Stimulated activated memory B cell treated with anti-CD40 and anti-IgM and Interleukin-4, amounts not matched to agents 10 μg/mL and 1 μg/mL and 100 μg/mL, for 72 hours (primary cell): ENCODE data around the gene PPAT.

Experiments used
- ATAC-seq: fragments of 150-1000 bp; cut with Tn5 transposase; 2 replicates; pipeline ENCODE4 v1.10.0; 2021
- H3K27ac Mint-ChIP-seq: one replicate; pipeline ENCODE4 v1.8.0; 2022; ENCODE audit warnings: mild to moderate bottlenecking, mixed read lengths
- H3K27me3 Mint-ChIP-seq: one replicate; pipeline ENCODE4 v1.8.0; 2022; ENCODE audit warnings: mixed read lengths
- H3K36me3 Mint-ChIP-seq: one replicate; pipeline ENCODE4 v1.8.0; 2022; ENCODE audit warnings: mixed read lengths
- H3K4me1 Mint-ChIP-seq: one replicate; pipeline ENCODE4 v1.8.0; 2022; ENCODE audit warnings: mixed read lengths
- H3K4me3 Mint-ChIP-seq: one replicate; pipeline ENCODE4 v1.8.0; 2022; ENCODE audit warnings: mild to moderate bottlenecking, moderate library complexity, mixed read lengths
- H3K9me3 Mint-ChIP-seq: one replicate; pipeline ENCODE4 v1.8.0; 2022; ENCODE audit warnings: mixed read lengths

PPAT gene

DNA sequence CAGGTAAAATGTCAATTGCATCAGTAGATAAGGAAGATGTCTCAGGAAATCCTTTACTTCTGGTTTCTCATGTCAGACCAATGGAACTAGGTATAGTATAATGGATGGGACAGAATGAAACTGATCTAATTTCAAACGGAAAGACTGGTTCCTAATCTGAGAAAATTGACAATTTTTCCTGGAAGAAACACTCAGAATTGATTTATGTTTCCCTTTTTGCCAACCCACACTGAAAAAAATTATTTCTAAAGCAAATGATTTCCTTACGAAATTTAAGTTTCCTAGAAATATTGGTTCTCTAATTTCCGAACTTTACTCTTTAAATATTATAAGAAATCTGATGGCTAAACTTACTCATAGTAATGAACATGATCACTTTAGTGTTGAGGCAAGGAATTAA, 19.1 kb downstream of the PPAT start:
- Mint-ChIP-seq H3K9me3 (no peaks in the 10 kb centered on the region), H3K36me3 (peaks cover 9% of the 10 kb centered on the region)
- no peak for ATAC-seq

DNA sequence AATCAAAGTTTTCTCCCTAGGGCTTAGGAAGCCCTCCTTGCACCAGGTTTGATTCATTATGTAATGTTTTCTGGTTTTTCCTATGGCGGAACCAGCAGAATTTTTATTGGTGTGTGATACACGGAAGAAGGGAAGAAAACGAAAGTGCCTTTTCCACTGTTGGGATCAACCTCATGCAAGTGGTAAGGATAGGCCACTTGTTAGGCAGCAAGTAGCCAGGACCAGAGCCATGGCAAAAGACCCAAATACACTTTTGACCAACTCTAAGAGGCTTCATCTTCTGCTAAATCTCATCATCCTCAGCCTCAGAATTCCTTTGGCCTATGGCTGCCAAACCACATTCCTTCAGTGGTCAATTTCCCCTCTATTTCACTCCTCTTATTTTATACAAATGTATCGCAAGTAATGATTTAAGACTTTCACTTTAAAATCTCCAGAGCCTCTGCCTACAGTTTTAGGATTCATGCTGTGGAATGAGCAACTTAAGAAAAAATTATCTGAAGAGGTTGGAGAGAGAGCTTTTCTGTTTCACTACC, 21.2 kb downstream of the PPAT start:
- H3K4me1 Mint-ChIP-seq = peaks cover 8% of the 10 kb centered on the region
- H3K27me3 Mint-ChIP-seq = no peaks in the 10 kb centered on the region
- no peaks in the 10 kb centered on the region for H3K9me3 Mint-ChIP-seq
- peaks cover 9% of the 10 kb centered on the region for H3K36me3 Mint-ChIP-seq
- H3K4me3 Mint-ChIP-seq = no peak overlapping the region
- H3K27ac Mint-ChIP-seq = no peak overlapping the region
- no peak for ATAC-seq

More for the DNA sequence above, 19.1 kb downstream of the PPAT start:
- H3K27me3 Mint-ChIP-seq = no peaks in the 10 kb centered on the region
- no peak overlapping the region for H3K4me3 Mint-ChIP-seq
- no peak overlapping the region for H3K27ac Mint-ChIP-seq
- peaks cover 8% of the 10 kb centered on the region for H3K4me1 Mint-ChIP-seq

DNA sequence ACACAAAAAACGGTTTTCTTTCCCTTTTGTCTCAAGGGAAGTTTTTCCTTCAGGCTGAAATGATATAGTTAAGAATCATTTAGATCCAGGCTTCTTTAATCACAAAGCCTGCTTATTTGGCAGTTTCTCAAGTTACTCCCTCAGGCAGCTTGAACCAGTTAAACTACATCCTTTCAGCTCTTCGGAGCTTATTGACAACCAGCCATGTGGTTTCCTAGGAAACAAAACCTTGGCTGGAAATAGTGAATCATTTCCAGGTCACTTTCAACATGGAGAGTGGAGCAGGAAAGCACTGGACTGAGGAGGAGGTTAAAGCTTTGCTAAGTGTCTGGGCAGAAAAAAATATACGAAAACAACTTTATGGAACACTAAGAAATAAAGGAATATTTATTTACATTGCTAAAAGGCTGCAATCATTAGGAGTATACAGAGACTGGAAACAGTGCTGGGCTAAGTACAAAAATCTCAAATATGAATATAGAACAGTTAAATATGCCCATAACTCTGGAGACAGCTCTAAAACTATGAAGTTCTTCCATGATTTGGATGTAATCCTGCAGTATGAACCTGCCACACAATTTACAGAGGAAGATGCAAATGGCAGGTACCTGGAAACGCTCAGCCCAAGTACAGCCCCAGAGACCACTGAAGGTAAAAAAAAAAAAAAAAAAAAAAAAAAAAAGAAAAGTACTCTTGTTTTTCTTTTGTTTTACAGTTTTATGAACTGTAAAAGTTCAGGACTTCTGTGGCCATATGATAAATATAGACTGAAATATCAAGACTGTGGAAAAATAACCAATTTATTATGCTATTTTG, 25.0 kb downstream of the PPAT start:
- Mint-ChIP-seq H3K4me1 (peaks cover 8% of the 10 kb centered on the region), H3K27me3 (no peaks in the 10 kb centered on the region), H3K9me3 (no peaks in the 10 kb centered on the region), H3K27ac (no peak overlapping the region), H3K36me3 (peaks cover 27% of the 10 kb centered on the region), H3K4me3 (no peak overlapping the region)
- no peak for ATAC-seq

DNA sequence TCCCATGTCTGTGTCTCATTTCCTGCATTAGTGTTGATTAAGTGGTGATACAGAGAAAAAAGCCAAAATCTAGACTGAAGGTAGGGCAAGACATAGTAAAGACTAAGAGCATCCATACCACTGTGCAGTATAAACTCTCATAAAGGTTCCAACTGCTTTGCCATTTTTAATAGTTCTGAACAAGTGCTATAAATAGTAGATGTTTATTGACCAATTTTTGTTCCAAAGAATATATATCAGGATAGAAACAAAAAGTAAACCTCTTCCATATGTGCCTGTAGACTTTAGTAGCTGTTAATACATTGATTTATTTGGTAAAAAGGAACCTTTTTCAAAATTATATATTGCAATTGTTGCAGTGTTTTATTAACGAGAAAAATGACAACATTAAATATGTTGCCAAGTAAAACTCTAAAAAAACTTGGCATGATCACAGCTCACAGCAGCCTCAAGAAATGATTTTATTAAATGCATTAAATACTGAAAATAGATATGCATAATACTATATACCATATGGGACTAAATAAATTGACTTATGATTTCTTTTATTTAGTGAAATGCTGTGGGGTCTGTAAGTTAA, 25.8 kb downstream of the PPAT start:
- H3K27ac Mint-ChIP-seq = no peak overlapping the region
- no peaks in the 10 kb centered on the region for H3K9me3 Mint-ChIP-seq
- peaks cover 8% of the 10 kb centered on the region for H3K4me1 Mint-ChIP-seq
- H3K4me3 Mint-ChIP-seq = no peak overlapping the region
- ATAC-seq = no peak
- H3K36me3 Mint-ChIP-seq = peaks cover 27% of the 10 kb centered on the region
- no peaks in the 10 kb centered on the region for H3K27me3 Mint-ChIP-seq

DNA sequence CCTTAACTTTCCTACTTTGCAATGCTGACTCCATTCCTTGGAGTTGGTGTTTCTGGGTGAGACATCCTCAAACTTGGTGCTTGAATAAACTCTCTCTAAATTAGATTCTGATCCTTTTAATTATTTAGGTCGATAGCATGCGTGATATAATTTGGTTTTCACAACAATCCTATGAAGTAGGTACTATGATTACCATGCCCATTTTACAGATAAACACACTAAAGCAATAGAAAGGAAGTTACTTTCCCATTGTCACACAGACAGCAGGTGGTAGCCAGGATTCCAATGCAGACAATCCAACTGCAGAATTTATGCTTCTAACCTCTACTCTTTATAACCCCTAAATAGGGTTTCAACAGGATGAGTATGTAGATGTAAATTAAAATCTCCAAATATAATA, 26.4 kb downstream of the PPAT start:
- H3K9me3 Mint-ChIP-seq = no peaks in the 10 kb centered on the region
- peaks cover 8% of the 10 kb centered on the region for H3K4me1 Mint-ChIP-seq
- H3K36me3 Mint-ChIP-seq = peaks cover 27% of the 10 kb centered on the region
- no peaks in the 10 kb centered on the region for H3K27me3 Mint-ChIP-seq
- no peak overlapping the region for H3K27ac Mint-ChIP-seq
- no peak overlapping the region for H3K4me3 Mint-ChIP-seq
- no peak for ATAC-seq

DNA sequence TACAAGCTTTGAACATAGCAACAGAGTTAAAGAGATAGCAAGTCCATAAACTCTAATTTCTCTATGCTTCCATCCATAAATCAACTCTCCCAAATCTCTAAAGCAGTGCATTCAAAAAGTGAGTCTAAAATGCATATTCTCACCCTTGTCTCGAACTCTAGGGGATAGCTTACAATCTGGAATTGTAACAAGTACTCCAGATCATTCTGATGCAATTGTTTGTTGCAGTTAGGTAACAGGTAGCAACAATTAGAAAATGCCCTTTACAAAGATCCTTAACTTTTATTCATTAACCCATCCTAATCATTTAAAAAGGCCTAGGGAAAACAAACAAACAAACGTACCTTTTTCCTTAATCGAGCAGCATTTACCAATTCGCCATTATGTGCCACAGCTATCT, 29.3 kb downstream of the PPAT start:
- ATAC-seq = no peak
- Mint-ChIP-seq H3K36me3 (peaks cover 20% of the 10 kb centered on the region), H3K27me3 (no peaks in the 10 kb centered on the region), H3K27ac (no peak overlapping the region), H3K4me3 (no peak overlapping the region), H3K4me1 (no peaks in the 10 kb centered on the region), H3K9me3 (no peaks in the 10 kb centered on the region)

GRCh38 chr4:56405016-56405415, 30.4 kb downstream of the PPAT start:
- no peak overlapping the region for H3K4me3 Mint-ChIP-seq
- H3K27ac Mint-ChIP-seq = no peak overlapping the region
- no peak for ATAC-seq
- H3K4me1 Mint-ChIP-seq = no peaks in the 10 kb centered on the region
- H3K36me3 Mint-ChIP-seq = peaks cover 28% of the 10 kb centered on the region
- H3K27me3 Mint-ChIP-seq = no peaks in the 10 kb centered on the region
- H3K9me3 Mint-ChIP-seq = no peaks in the 10 kb centered on the region

DNA sequence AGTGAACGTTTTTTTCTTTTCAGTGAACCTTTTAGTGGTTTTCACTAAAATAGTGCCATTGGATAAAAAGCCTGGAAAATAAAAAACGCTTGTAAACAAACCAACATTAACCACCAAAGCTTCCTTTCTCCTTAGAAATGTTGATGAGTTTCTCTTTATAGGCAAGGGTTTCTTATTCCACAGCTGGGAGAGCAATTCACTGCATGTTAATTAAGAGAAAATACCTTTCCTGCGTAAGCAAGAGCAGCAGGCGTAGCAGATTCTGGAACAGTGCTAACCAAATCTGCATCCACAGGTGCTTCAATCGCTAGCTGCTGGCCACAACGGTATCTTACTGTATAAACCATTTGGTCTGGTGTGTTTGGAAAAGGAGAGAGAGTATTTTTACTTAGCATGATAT, 34.9 kb downstream of the PPAT start:
- Mint-ChIP-seq H3K27ac (no peak overlapping the region), H3K27me3 (no peaks in the 10 kb centered on the region), H3K4me1 (no peaks in the 10 kb centered on the region), H3K36me3 (peaks cover 12% of the 10 kb centered on the region), H3K4me3 (no peak overlapping the region), H3K9me3 (no peaks in the 10 kb centered on the region)
- ATAC-seq = no peak

DNA sequence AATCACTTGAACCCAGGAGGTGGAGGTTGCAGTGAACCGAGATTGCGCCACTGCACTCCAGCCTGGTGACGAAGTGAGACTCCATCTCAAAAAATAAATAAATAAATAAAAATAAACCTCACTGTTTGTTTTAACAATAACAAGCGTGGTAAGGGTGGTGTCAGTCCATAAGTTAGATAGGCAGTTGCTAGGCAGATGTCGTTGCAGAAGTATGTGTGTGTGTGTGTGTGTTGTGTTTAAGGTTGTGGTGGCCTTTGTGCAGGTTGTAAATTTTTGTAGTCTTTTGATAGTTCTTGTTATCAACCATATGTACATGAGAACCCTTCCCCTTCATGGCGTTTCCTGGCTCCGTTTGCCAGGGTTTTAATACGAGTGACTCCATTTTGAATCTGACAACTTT, 44.1 kb downstream of the PPAT start:
- H3K27ac Mint-ChIP-seq = no peak overlapping the region
- no peak overlapping the region for H3K4me3 Mint-ChIP-seq
- H3K9me3 Mint-ChIP-seq = no peaks in the 10 kb centered on the region
- peaks cover 35% of the 10 kb centered on the region for H3K4me1 Mint-ChIP-seq
- ATAC-seq = no peak
- H3K36me3 Mint-ChIP-seq = peaks cover 6% of the 10 kb centered on the region
- H3K27me3 Mint-ChIP-seq = no peaks in the 10 kb centered on the region

DNA sequence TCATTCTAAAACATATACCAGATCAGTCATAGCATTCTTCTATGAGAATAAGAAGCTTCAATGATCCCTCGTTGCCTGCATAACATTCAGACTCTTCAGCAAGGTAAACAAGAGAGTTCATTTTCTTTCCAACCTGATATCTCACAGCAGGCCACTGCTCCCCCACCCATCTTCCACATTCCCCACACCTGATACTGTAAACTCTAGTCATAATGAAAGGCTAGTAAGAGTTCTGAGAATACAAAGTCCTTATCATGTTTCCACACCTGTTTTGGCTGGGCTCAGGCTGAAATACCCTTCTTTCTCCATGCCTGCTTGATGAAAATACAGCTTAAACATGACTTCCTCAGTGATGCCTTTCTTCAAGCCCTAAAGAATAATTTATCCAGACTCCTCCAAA, 45.9 kb downstream of the PPAT start:
- Mint-ChIP-seq H3K4me3 (no peak overlapping the region), H3K4me1 (peaks cover 35% of the 10 kb centered on the region), H3K36me3 (peaks cover 6% of the 10 kb centered on the region), H3K27me3 (no peaks in the 10 kb centered on the region), H3K27ac (peak overlapping the region; percentile 98), H3K9me3 (no peaks in the 10 kb centered on the region)
- no peak for ATAC-seq

DNA sequence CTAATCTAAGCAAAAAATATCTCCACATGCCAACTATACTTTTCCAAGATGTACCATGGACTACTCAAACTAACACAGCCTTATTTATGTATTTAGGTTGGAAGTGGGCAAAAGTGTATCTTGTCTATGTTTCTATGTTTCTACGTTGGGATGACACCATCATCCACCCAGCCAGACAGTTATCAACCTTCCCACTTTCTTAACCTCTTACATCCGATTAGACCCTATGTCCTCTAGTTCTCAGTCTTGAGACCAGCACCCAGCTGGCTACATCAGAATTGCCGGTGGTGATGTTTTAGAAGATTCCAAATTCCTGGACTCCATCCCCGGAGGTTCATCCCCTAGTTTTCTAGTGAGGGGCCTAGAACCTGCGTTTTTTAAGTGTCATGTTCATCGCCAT, 47.1 kb downstream of the PPAT start:
- peaks cover 6% of the 10 kb centered on the region for H3K36me3 Mint-ChIP-seq
- peak overlapping the region; percentile 85 for H3K4me3 Mint-ChIP-seq
- H3K4me1 Mint-ChIP-seq = peaks cover 41% of the 10 kb centered on the region
- peak overlapping the region; percentile 98 for H3K27ac Mint-ChIP-seq
- H3K27me3 Mint-ChIP-seq = no peaks in the 10 kb centered on the region
- H3K9me3 Mint-ChIP-seq = no peaks in the 10 kb centered on the region
- no peak for ATAC-seq

- Mint-ChIP-seq H3K27me3 (no peaks in the 10 kb centered on the region), H3K4me1 (peaks cover 41% of the 10 kb centered on the region), H3K9me3 (no peaks in the 10 kb centered on the region), H3K27ac (peak within 1 kb of the TSS; percentile 98), H3K36me3 (peaks cover 6% of the 10 kb centered on the region), H3K4me3 (peak within 1 kb of the TSS; percentile 85)
- ATAC-seq = peak; percentile 98
Measured at GRCh38 chr4:56387023-56388001, 48.1 kb downstream of the PPAT start, which contains the start of gene AASDH. TSS of gene AASDH (minus strand) at chr4:56387491. CDS start at chr4:56384299, 3,192 bp downstream.

- Mint-ChIP-seq H3K4me3 (peak overlapping the region; percentile 85), H3K4me1 (peaks cover 41% of the 10 kb centered on the region), H3K27ac (peak overlapping the region; percentile 98), H3K36me3 (peaks cover 6% of the 10 kb centered on the region), H3K27me3 (no peaks in the 10 kb centered on the region), H3K9me3 (no peaks in the 10 kb centered on the region)
- ATAC-seq = no peak
Measured at GRCh38 chr4:56386091-56386490, 49.3 kb downstream of the PPAT start.

DNA sequence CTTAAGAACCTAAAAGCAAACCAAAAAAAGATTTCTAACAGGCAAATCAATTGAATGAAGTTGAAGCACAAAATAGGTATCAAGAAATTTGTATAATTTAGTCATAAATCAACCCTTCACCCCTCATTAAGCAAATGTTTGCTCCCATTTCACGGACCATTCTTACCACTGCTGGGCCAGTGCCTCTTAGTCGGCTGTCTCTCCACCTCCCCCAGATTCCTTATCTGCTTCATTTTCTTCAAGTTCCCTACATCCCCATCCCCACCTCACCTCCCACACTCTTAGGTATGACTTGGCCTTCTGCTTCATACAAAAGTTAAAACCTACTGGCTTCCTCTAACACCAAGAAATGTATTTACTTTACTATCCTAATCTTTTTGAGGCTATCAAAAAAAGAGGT, 60.0 kb downstream of the PPAT start:
- ATAC-seq = no peak
- Mint-ChIP-seq H3K9me3 (no peaks in the 10 kb centered on the region), H3K36me3 (peaks cover 42% of the 10 kb centered on the region), H3K27me3 (no peaks in the 10 kb centered on the region), H3K27ac (no peak overlapping the region), H3K4me3 (no peak overlapping the region), H3K4me1 (no peaks in the 10 kb centered on the region)

GRCh38 chr4:56374956-56375355, 60.5 kb downstream of the PPAT start:
- H3K27me3 Mint-ChIP-seq = no peaks in the 10 kb centered on the region
- peaks cover 42% of the 10 kb centered on the region for H3K36me3 Mint-ChIP-seq
- H3K4me1 Mint-ChIP-seq = no peaks in the 10 kb centered on the region
- H3K4me3 Mint-ChIP-seq = no peak overlapping the region
- ATAC-seq = no peak
- H3K27ac Mint-ChIP-seq = no peak overlapping the region
- H3K9me3 Mint-ChIP-seq = no peaks in the 10 kb centered on the region
